ENCODE measurements around the gene WASL.

DNA sequence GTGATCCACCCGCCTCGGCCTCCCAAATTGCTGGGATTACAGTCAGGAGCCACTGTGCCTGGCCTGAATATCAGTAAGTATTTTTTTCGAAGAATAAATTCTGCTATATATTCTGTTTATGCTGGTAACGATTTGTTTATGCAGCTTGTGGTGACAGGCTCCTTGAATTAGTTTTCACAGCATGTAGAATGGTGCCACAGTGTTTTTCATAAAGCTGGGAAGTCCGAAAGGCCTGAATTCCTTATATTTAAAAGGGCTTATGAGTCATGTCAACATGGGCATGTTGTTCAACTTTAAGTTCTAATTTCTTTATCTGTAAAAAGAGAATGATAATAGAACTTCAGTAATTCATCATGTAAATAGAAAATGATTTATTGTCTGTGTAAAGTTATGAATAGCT is 42.2 kb upstream of the WASL start:
- TF ChIP-seq, protein P1, sequence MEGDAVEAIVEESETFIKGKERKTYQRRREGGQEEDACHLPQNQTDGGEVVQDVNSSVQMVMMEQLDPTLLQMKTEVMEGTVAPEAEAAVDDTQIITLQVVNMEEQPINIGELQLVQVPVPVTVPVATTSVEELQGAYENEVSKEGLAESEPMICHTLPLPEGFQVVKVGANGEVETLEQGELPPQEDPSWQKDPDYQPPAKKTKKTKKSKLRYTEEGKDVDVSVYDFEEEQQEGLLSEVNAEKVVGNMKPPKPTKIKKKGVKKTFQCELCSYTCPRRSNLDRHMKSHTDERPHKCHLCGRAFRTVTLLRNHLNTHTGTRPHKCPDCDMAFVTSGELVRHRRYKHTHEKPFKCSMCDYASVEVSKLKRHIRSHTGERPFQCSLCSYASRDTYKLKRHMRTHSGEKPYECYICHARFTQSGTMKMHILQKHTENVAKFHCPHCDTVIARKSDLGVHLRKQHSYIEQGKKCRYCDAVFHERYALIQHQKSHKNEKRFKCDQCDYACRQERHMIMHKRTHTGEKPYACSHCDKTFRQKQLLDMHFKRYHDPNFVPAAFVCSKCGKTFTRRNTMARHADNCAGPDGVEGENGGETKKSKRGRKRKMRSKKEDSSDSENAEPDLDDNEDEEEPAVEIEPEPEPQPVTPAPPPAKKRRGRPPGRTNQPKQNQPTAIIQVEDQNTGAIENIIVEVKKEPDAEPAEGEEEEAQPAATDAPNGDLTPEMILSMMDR (IDR thresholded peaks at IDR 0.05), result no peak
- TF ChIP-seq POLR2A (IDR thresholded peaks at IDR 0.05), result no peak

Measured in tibial nerve (tissue), 3 donors.